IMR-90 (cell line): ENCODE data around the gene RNU6-8. TPM values are rescaled to one million over a fixed set of nuclear protein-coding genes. Genes with fewer than 3 reads are reported as not detected.

Experiments
- ATAC-seq: fragments of 200-7000 bp; cut with Tn5 transposase; 2 replicates; pipeline ENCODE4 v1.9.1; 2020; ENCODE audit warnings: low read depth, mild to moderate bottlenecking, moderate library complexity
- BruUV-seq: library from RNA; stranded (reverse); fragments of 400-500 nt; replicated peaks from 2 replicates; lab custom pipeline; 2021; lab: Mats Ljungman, UMichigan
- CTCF ChIA-PET: fragments of 300-600 bp; formaldehyde crosslinking; extraction: SDS; loops from one replicate; lab custom pipeline; 2021; ENCODE audit warnings: antibody characterized with exemption; lab: Yijun Ruan, JAX
- POLR2A ChIA-PET: fragments of 300-600 bp; sonication (Branson Sonifier 250); formaldehyde crosslinking; loops from one replicate; lab custom pipeline; 2022; ENCODE audit warnings: antibody characterized with exemption; ENCODE audit not compliant: unreplicated experiment; lab: Charles Lee
- DNase-seq: peaks from one replicate; pipeline ENCODE4 v3.0.0; 2013
- H2AFZ ChIP-seq: replicated peaks from 2 replicates; pipeline ENCODE3; 2013; ENCODE audit warnings: low read length, mild to moderate bottlenecking; ENCODE audit not compliant: poor library complexity
- H2AK5ac ChIP-seq: 2 replicates; pipeline ENCODE4 v1.6.1; 2013; ENCODE audit warnings: low read depth, low read length, inconsistent platforms
- H2AK9ac ChIP-seq: replicated peaks from 2 replicates; pipeline ENCODE3; 2013; ENCODE audit warnings: mild to moderate bottlenecking, low read depth, low read length, moderate library complexity; ENCODE audit not compliant: poor library complexity
- H2BK120ac ChIP-seq: 2 replicates; pipeline ENCODE4 v1.6.1; 2013; ENCODE audit warnings: low read depth, low read length, inconsistent platforms
- H2BK15ac ChIP-seq: 3 replicates; pipeline ENCODE4 v1.6.1; 2013; ENCODE audit warnings: low read depth, low read length, inconsistent platforms
- H2BK20ac ChIP-seq: 2 replicates; pipeline ENCODE4 v1.6.1; 2013; ENCODE audit warnings: low read depth, mild to moderate bottlenecking, inconsistent platforms, low read length, moderate library complexity
- H2BK5ac ChIP-seq: 2 replicates; pipeline ENCODE4 v1.6.1; 2013; ENCODE audit warnings: mild to moderate bottlenecking, low read depth, low read length, inconsistent platforms; ENCODE audit not compliant: poor library complexity, severe bottlenecking
- H3K14ac ChIP-seq: replicated peaks from 2 replicates; pipeline ENCODE4 v1.6.1; 2013; ENCODE audit warnings: low read depth, low read length, inconsistent platforms
- H3K18ac ChIP-seq: 2 replicates; pipeline ENCODE4 v1.6.1; 2013; ENCODE audit warnings: low read depth, low read length, control low read depth
- H3K23ac ChIP-seq: 2 replicates; pipeline ENCODE4 v1.6.1; 2013; ENCODE audit warnings: low read depth, low read length, inconsistent platforms
- H3K27ac ChIP-seq: 2 replicates; pipeline ENCODE4 v1.5.1; 2013; ENCODE audit warnings: mild to moderate bottlenecking, control low read depth, low read length; ENCODE audit not compliant: insufficient read depth
- H3K27me3 ChIP-seq: 2 replicates; pipeline ENCODE4 v1.6.1; 2013; ENCODE audit warnings: low read length; ENCODE audit not compliant: control insufficient read depth, insufficient read depth
- H3K36me3 ChIP-seq: 2 replicates; pipeline ENCODE4 v1.6.1; 2013; ENCODE audit warnings: low read length, mixed read lengths; ENCODE audit not compliant: control insufficient read depth, insufficient read depth
- H3K4ac ChIP-seq: 2 replicates; pipeline ENCODE4 v1.6.1; 2013; ENCODE audit warnings: low read depth, low read length, inconsistent platforms
- H3K4me1 ChIP-seq: 2 replicates; pipeline ENCODE4 v1.6.1; 2013; ENCODE audit warnings: low read length, mixed read lengths; ENCODE audit not compliant: control insufficient read depth, insufficient read depth
- H3K4me2 ChIP-seq: 2 replicates; pipeline ENCODE4 v1.6.1; 2013; ENCODE audit warnings: low read depth, mild to moderate bottlenecking, control low read depth, low read length, moderate library complexity
- H3K4me3 ChIP-seq: 2 replicates; pipeline ENCODE4 v1.5.1; 2013; ENCODE audit warnings: low read depth, mild to moderate bottlenecking, control low read depth, low read length, moderate library complexity; ENCODE audit not compliant: insufficient read depth
- H3K56ac ChIP-seq: 2 replicates; pipeline ENCODE4 v1.6.1; 2013; ENCODE audit warnings: low read length, inconsistent platforms; ENCODE audit not compliant: insufficient read depth; ENCODE audit errors: extremely low read depth
- H3K79me1 ChIP-seq, 2 experiments: 2 replicates each; pipeline ENCODE4 v1.6.1; 2013; ENCODE audit warnings: low read length in 2 of 2, inconsistent platforms in 1 of 2, low read depth in 1 of 2
- H3K9ac ChIP-seq: 2 replicates; pipeline ENCODE4 v1.6.1; 2013; ENCODE audit warnings: low read depth, low read length, control low read depth
- H3K9me1 ChIP-seq: 2 replicates; pipeline ENCODE4 v1.6.1; 2013; ENCODE audit warnings: low read length, inconsistent platforms; ENCODE audit not compliant: insufficient read depth
- H3K9me3 ChIP-seq: 2 replicates; pipeline ENCODE4 v1.6.1; 2013; ENCODE audit warnings: low read length; ENCODE audit not compliant: control insufficient read depth, insufficient read depth
- H4K20me1 ChIP-seq: 2 replicates; pipeline ENCODE4 v1.6.1; 2013; ENCODE audit warnings: low read length, inconsistent platforms; ENCODE audit not compliant: insufficient read depth
- H4K5ac ChIP-seq: 2 replicates; pipeline ENCODE4 v1.6.1; 2013; ENCODE audit warnings: mild to moderate bottlenecking, low read depth, low read length, control low read depth
- H4K8ac ChIP-seq, 2 experiments: 2 replicates each; pipeline ENCODE4 v1.6.1; 2013; ENCODE audit warnings: low read depth in 2 of 2, low read length in 2 of 2, control low read depth in 1 of 2, inconsistent platforms in 1 of 2
- H4K91ac ChIP-seq: 2 replicates; pipeline ENCODE4 v1.6.1; 2013; ENCODE audit warnings: low read depth, low read length, inconsistent platforms; ENCODE audit not compliant: insufficient read depth
- MAFK ChIP-seq: IDR thresholded peaks from 2 replicates; pipeline ENCODE4 v1.6.1; 2012; ENCODE audit warnings: low read depth, low read length, improper control_type of control experiment
- RCOR1 ChIP-seq: IDR thresholded peaks from 2 replicates; pipeline ENCODE4 v1.6.1; 2012; ENCODE audit warnings: mild to moderate bottlenecking, low read length, improper control_type of control experiment; ENCODE audit not compliant: insufficient replicate concordance
- WGBS, 2 experiments: methylation state at CpG; one replicate each; pipeline versions ENCODE4 v1.1.5 to v1.1.7; 2013; ENCODE audit warnings: missing lambda C conversion rate in 2 of 2; ENCODE audit not compliant: insufficient read length in 1 of 2; ENCODE audit errors: extremely low coverage in 2 of 2; 5-methylcytosine and 5-hydroxymethylcytosine counted together
- dilution Hi-C: fragments of 300-500 bp; cut with HindIII; formaldehyde crosslinking; loops from one replicate; pipeline ENCODE4 v1.14.3; 2018; ENCODE audit warnings: low sequenced_read_pairs; ENCODE audit not compliant: unreplicated experiment
- in situ Hi-C: fragments of 300-500 bp; cut with MboI; formaldehyde crosslinking; loops from 3 replicates; pipeline ENCODE4 v1.14.3; 2019; ENCODE audit warnings: low sequenced_read_pairs, inconsistent platforms, mixed read lengths
- intact Hi-C: fragments of 100-400 bp; cut with micrococcal nuclease; formaldehyde crosslinking; loops from 2 replicates; pipeline ENCODE4 v1.10.0; 2022
- polyA plus RNA-seq, 3 experiments: library from polyadenylated mRNA; depleted of rRNA; stranded (reverse); fragments of >200 nt; gene quantifications; 2 replicates each; pipeline ENCODE4 v1.2.3, GENCODE V29; 2012; ENCODE audit warnings: low replicate concordance in 1 of 3
- total RNA-seq: library from RNA; depleted of rRNA; stranded (reverse); fragments of >200 nt; gene quantifications from 2 replicates; pipeline ENCODE4 v1.2.3, GENCODE V29; 2012
- TF ChIP-seq, protein P1 (sequence below): fragments of 150-350 bp; IDR thresholded peaks from 2 replicates; pipeline ENCODE4 v1.6.1; 2017; ENCODE audit warnings: mild to moderate bottlenecking, antibody characterized with exemption, low read length, low read depth

Gene RNU6-8
- total and polyA plus RNA-seq, 2 of the 4 experiments (the other 2 are of a cell fraction), result not detected

GRCh38 chr14:32200368-32201192 lies 2.5 kb downstream of the RNU6-8 start:
- peak overlapping the region; percentile 99 for H2AFZ ChIP-seq
- no peaks in the 10 kb centered on the region for H3K36me3 ChIP-seq
- no peak overlapping the region for H2AK5ac ChIP-seq
- no peak overlapping the region for H3K14ac ChIP-seq
- H3K9ac ChIP-seq, result no peak overlapping the region
- no peak overlapping the region for H4K8ac ChIP-seq
- no peak overlapping the region for H2AK9ac ChIP-seq
- H3K9me3 ChIP-seq, result no peaks in the 10 kb centered on the region
- peak overlapping the region; percentile 67 for H3K4me3 ChIP-seq
- H3K9me1 ChIP-seq, result peaks cover 6% of the 10 kb centered on the region; the same call in 1 of the 2 replicates
- H3K27ac ChIP-seq, result no peak overlapping the region
- BruUV-seq, result no TSS peak
- H3K27me3 ChIP-seq, result peaks cover 2% of the 10 kb centered on the region; the same call in 1 of the 2 replicates
- in situ Hi-C loops (no loop called here), intact Hi-C loops (loop anchor here (5.0 kb wide), 1 partner anchor 272 kb away; no protein-coding TSS in a partner anchor), dilution Hi-C loops (no loop called here)
- H3K56ac ChIP-seq, result no peak overlapping the region
- POLR2A ChIA-PET, result no interaction called here
- H4K5ac ChIP-seq, result no peak overlapping the region
- H3K4me2 ChIP-seq, result peak overlapping the region; percentile 91
- H3K18ac ChIP-seq, result no peak overlapping the region
- H4K20me1 ChIP-seq, result no peaks in the 10 kb centered on the region; the same call in 1 of the 2 replicates
- no peak overlapping the region for H2BK20ac ChIP-seq
- DNase-seq (no peak), ATAC-seq (no peak)
- no peaks in the 10 kb centered on the region for H3K79me1 ChIP-seq
- H2BK120ac ChIP-seq, result no peak overlapping the region
- H3K23ac ChIP-seq, result no peak overlapping the region
- no peak overlapping the region for H2BK5ac ChIP-seq
- no peak overlapping the region for H4K91ac ChIP-seq
- no peak overlapping the region for H2BK15ac ChIP-seq
- CTCF ChIA-PET, result no interaction called here
- no peaks in the 10 kb centered on the region for H3K4me1 ChIP-seq
- WGBS, 2 experiments, result no CpG with 5 or more reads among the region's 14 CpGs
- TF ChIP-seq RCOR1 (no peak), MAFK (no peak)
- TF ChIP-seq, protein P1, sequence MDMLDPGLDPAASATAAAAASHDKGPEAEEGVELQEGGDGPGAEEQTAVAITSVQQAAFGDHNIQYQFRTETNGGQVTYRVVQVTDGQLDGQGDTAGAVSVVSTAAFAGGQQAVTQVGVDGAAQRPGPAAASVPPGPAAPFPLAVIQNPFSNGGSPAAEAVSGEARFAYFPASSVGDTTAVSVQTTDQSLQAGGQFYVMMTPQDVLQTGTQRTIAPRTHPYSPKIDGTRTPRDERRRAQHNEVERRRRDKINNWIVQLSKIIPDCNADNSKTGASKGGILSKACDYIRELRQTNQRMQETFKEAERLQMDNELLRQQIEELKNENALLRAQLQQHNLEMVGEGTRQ, result no peak
- no peak overlapping the region for H3K4ac ChIP-seq
